Fibroblast of lung (primary cell): ENCODE measurements around the gene MACROD2. TPM values are rescaled to one million over a fixed set of nuclear protein-coding genes. Genes with fewer than 3 reads are reported as not detected.

ENCODE experiments used
- DNase-seq, 2 donors: peaks; one replicate each; pipeline versions ENCODE4 v3.0.0 to v3.0.0-alpha.2; 2010; ENCODE audit warnings: low read depth in 2 of 2
- H2AFZ ChIP-seq: 2 replicates; pipeline ENCODE4 v1.5.1; 2012; ENCODE audit warnings: low read length, control low read depth, inconsistent platforms
- H3K27ac ChIP-seq: 2 replicates; pipeline ENCODE4 v1.5.1; 2011; ENCODE audit warnings: low read length, control low read depth; ENCODE audit not compliant: insufficient read depth
- H3K27me3 ChIP-seq: 2 replicates; pipeline ENCODE4 v1.5.1; 2011; ENCODE audit warnings: mild to moderate bottlenecking, low read length; ENCODE audit not compliant: control insufficient read depth, insufficient read depth
- H3K36me3 ChIP-seq: 2 replicates; pipeline ENCODE4 v1.5.1; 2011; ENCODE audit warnings: low read length; ENCODE audit not compliant: control insufficient read depth, insufficient read depth
- H3K4me1 ChIP-seq: 2 replicates; pipeline ENCODE4 v1.5.1; 2011; ENCODE audit warnings: low read length; ENCODE audit not compliant: control insufficient read depth, insufficient read depth; ENCODE audit errors: extremely low read depth
- H3K4me2 ChIP-seq: 2 replicates; pipeline ENCODE4 v1.5.1; 2011; ENCODE audit warnings: low read length, control low read depth; ENCODE audit not compliant: insufficient read depth; ENCODE audit errors: extremely low read depth
- H3K4me3 ChIP-seq, 4 experiments: fragments of 200-600 bp in 1 of 4; sonication (generic) in 1 of 4; replicated peaks in 1 of 4; 2 replicates each; pipeline ENCODE4 v1.5.1; 2011 to 2016; ENCODE audit warnings: low read length in 4 of 4, low read depth in 3 of 4, mild to moderate bottlenecking in 3 of 4, control low read depth in 2 of 4, inconsistent platforms in 1 of 4, mixed read lengths in 1 of 4; ENCODE audit not compliant: insufficient read depth in 1 of 4; ENCODE audit errors: control extremely low read depth in 1 of 4
- H3K79me2 ChIP-seq: 2 replicates; pipeline ENCODE4 v1.5.1; 2012; ENCODE audit warnings: mild to moderate bottlenecking, low read length, inconsistent platforms; ENCODE audit not compliant: control insufficient read depth, insufficient read depth
- H3K9ac ChIP-seq: 2 replicates; pipeline ENCODE4 v1.5.1; 2011; ENCODE audit warnings: mild to moderate bottlenecking, low read length, control low read depth; ENCODE audit not compliant: insufficient read depth
- H3K9me3 ChIP-seq: 2 replicates; pipeline ENCODE4 v1.5.1; 2012; ENCODE audit warnings: low read depth, low read length; ENCODE audit not compliant: control insufficient read depth, insufficient read depth
- H4K20me1 ChIP-seq: 2 replicates; pipeline ENCODE4 v1.5.1; 2011; ENCODE audit warnings: low read length; ENCODE audit not compliant: control insufficient read depth, insufficient read depth; ENCODE audit errors: extremely low read depth
- EZH2 ChIP-seq: IDR thresholded peaks from 2 replicates; pipeline ENCODE4 v1.5.1; 2012; ENCODE audit warnings: low read length, control low read depth, mild to moderate bottlenecking; ENCODE audit errors: missing control alignments
- polyA plus RNA-seq, 2 donors: library from polyadenylated mRNA; depleted of rRNA in 1 of 2; stranded (reverse) in 1 of 2; unstranded in 1 of 2; fragments of >200 nt; gene quantifications; 2 replicates each; pipeline ENCODE4 v1.2.1, GENCODE V29; 2011 to 2012; ENCODE audit warnings: missing spikeins in 1 of 2
- total RNA-seq: library from RNA; depleted of rRNA; stranded (reverse); fragments of >200 nt; gene quantifications from 2 replicates; pipeline ENCODE4 v1.2.1, GENCODE V29; 2014
- TF ChIP-seq, protein P1 (sequence below), 2 donors: IDR thresholded peaks in 1 of 2; conservative IDR thresholded peaks in 1 of 2; 1 replicate in 1 of 2; 2 replicates in 1 of 2; pipeline ENCODE4 v1.5.1; 2011 to 2012; ENCODE audit warnings: low read length in 2 of 2, control low read depth in 1 of 2, inconsistent platforms in 1 of 2, low read depth in 1 of 2, mild to moderate bottlenecking in 1 of 2

Gene MACROD2
- total and polyA plus RNA-seq, 2 donors (not counting 1 experiment from before 2014, with no cell fraction given), result 0.54 to 1.7 TPM

DNA sequence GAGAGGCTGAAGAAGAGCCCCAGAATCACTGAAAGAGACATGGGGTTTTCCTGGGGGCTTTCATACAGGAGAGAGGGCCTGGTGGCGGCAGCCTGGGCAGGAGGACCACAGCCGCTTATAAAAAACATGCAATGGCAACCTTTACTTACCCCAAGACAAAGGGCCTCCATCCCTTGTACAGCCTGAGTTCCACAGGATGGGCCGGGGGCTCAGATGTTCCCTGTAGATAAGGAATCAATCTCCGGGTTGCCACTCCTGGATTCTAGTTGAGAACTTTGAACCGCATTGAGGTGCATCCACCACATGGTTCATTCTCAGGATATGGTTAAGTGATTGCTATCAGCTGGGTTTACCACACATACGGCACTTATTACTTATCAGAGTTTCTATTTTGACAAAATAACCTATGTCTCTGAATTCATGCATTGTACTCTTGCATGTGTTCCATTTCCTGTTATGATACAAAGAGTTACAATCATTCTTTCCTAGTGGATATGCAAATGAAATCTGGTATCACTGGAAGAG, 1900.3 kb downstream of the MACROD2 start:
- Histone ChIP-seq H4K20me1 (no peaks in the 10 kb centered on the region), H2AFZ (no peak overlapping the region), H3K4me2 (no peak overlapping the region), H3K79me2 (no peaks in the 10 kb centered on the region), H3K4me1 (no peaks in the 10 kb centered on the region), H3K9me3 (no peaks in the 10 kb centered on the region), H3K27ac (no peak overlapping the region), H3K36me3 (no peaks in the 10 kb centered on the region), H3K9ac (no peak overlapping the region), H3K4me3 (no peak overlapping the region), H3K27me3 (no peaks in the 10 kb centered on the region)
- no peak for DNase-seq
- TF ChIP-seq EZH2, result no peak
- TF ChIP-seq, protein P1, sequence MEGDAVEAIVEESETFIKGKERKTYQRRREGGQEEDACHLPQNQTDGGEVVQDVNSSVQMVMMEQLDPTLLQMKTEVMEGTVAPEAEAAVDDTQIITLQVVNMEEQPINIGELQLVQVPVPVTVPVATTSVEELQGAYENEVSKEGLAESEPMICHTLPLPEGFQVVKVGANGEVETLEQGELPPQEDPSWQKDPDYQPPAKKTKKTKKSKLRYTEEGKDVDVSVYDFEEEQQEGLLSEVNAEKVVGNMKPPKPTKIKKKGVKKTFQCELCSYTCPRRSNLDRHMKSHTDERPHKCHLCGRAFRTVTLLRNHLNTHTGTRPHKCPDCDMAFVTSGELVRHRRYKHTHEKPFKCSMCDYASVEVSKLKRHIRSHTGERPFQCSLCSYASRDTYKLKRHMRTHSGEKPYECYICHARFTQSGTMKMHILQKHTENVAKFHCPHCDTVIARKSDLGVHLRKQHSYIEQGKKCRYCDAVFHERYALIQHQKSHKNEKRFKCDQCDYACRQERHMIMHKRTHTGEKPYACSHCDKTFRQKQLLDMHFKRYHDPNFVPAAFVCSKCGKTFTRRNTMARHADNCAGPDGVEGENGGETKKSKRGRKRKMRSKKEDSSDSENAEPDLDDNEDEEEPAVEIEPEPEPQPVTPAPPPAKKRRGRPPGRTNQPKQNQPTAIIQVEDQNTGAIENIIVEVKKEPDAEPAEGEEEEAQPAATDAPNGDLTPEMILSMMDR (conservative IDR thresholded peaks at IDR 0.05 in 1 of 2, IDR thresholded peaks at IDR 0.05 in 1 of 2; ENCODE audit: low read depth in 1 of 2, low read length in 2 of 2), result no peak

DNA sequence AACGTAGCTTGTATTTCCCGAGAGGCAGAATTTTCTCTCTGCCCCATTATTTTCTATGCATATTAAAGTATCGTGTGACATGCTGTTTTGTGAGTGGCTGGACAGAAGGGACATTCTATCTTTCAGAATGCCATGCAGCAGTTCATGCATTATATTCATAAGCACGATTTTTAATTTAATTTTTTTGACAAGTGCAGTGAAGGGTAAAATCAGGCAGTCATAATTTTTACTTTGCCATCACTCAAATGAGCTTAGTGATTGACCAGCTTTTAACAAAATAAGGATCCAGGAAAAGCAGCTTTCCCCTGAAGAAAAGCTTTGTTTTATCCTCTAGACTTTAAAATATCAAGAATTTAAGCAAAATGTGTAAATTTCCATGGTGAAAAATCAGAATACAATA, 1904.7 kb downstream of the MACROD2 start:
- Histone ChIP-seq H3K36me3 (no peaks in the 10 kb centered on the region), H3K79me2 (no peaks in the 10 kb centered on the region), H3K9ac (no peak overlapping the region), H2AFZ (no peak overlapping the region), H3K4me1 (no peaks in the 10 kb centered on the region), H4K20me1 (no peaks in the 10 kb centered on the region), H3K4me2 (no peak overlapping the region), H3K27me3 (no peaks in the 10 kb centered on the region), H3K27ac (no peak overlapping the region), H3K9me3 (no peaks in the 10 kb centered on the region), H3K4me3 (no peak overlapping the region)
- no peak for TF ChIP-seq EZH2
- TF ChIP-seq, protein P1 (conservative IDR thresholded peaks at IDR 0.05 in 1 of 2, IDR thresholded peaks at IDR 0.05 in 1 of 2; ENCODE audit: low read depth in 1 of 2, low read length in 2 of 2), result no peak
- no peak for DNase-seq

DNA sequence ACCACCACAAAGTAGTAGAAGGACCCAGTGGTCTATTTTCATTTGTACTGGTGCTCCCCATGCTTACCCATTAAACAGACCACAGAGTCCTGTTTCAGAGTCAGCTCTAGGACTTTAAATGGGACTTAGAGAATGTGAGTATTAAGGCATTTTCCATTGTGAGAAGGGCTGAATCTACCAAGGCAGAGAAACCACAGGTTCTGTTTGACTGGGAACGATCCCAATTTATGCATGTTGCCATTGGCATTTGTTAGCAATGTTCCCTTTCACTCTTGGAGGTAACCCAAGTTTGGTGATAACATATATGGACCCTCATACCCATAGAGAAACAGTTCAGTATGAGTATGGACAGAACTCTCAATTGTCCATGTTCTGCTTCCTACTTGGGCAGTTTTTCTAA, 1905.1 kb downstream of the MACROD2 start:
- H2AFZ ChIP-seq, result no peak overlapping the region

More for the DNA sequence above, 1905.1 kb downstream of the MACROD2 start:
- H3K36me3 ChIP-seq, result no peaks in the 10 kb centered on the region
- no peaks in the 10 kb centered on the region for H3K9me3 ChIP-seq
- no peaks in the 10 kb centered on the region for H3K79me2 ChIP-seq
- no peak overlapping the region for H3K4me2 ChIP-seq
- H3K4me3 ChIP-seq, result no peak overlapping the region
- H3K27ac ChIP-seq, result no peak overlapping the region
- H4K20me1 ChIP-seq, result no peaks in the 10 kb centered on the region
- TF ChIP-seq, protein P1 (conservative IDR thresholded peaks at IDR 0.05 in 1 of 2, IDR thresholded peaks at IDR 0.05 in 1 of 2; ENCODE audit: low read depth in 1 of 2, low read length in 2 of 2), result no peak
- TF ChIP-seq EZH2, result no peak
- no peaks in the 10 kb centered on the region for H3K27me3 ChIP-seq
- H3K4me1 ChIP-seq, result no peaks in the 10 kb centered on the region
- DNase-seq, result peak in 1 of 2 donors; percentile 5
- no peak overlapping the region for H3K9ac ChIP-seq
